Osteocyte (in vitro differentiated cells): ENCODE data around the gene MAN1A2. TPM values are rescaled to one million over a fixed set of nuclear protein-coding genes. Genes with fewer than 3 reads are reported as not detected.
"Not testable (repeated sequence)": the region's sequence is repeated elsewhere in the genome, so short reads cannot be mapped to it uniquely, and the experiment has no call there.

Experiments
- DNase-seq: peaks from one replicate; pipeline ENCODE4 v3.0.0; 2021; ENCODE audit warnings: mixed read lengths; ENCODE audit not compliant: unreplicated experiment; ENCODE audit errors: extremely low spot score
- H3K27ac Mint-ChIP-seq: one replicate; pipeline ENCODE4 v1.8.0; 2021; ENCODE audit warnings: mild to moderate bottlenecking, mixed read lengths; ENCODE audit not compliant: unreplicated experiment
- H3K27me3 Mint-ChIP-seq: one replicate; pipeline ENCODE4 v1.8.0; 2021; ENCODE audit warnings: mixed read lengths; ENCODE audit not compliant: unreplicated experiment
- H3K36me3 Mint-ChIP-seq: one replicate; pipeline ENCODE4 v1.8.0; 2021; ENCODE audit warnings: mixed read lengths; ENCODE audit not compliant: unreplicated experiment
- H3K4me1 Mint-ChIP-seq: one replicate; pipeline ENCODE4 v1.8.0; 2021; ENCODE audit warnings: mixed read lengths; ENCODE audit not compliant: unreplicated experiment
- H3K4me3 Mint-ChIP-seq: one replicate; pipeline ENCODE4 v1.8.0; 2021; ENCODE audit warnings: mild to moderate bottlenecking, moderate library complexity, mixed read lengths; ENCODE audit not compliant: unreplicated experiment
- H3K9me3 Mint-ChIP-seq: one replicate; pipeline ENCODE4 v1.8.0; 2021; ENCODE audit warnings: mixed read lengths; ENCODE audit not compliant: unreplicated experiment
- CTCF ChIP-seq: fragments of 200-600 bp; sonication (generic); IDR thresholded peaks from 2 replicates; pipeline ENCODE4 v1.5.0; 2021; ENCODE audit warnings: antibody characterized with exemption, mild to moderate bottlenecking, moderate library complexity
- total RNA-seq: library from RNA; stranded (reverse); gene quantifications from 2 replicates; pipeline ENCODE4 v1.2.1, GENCODE V29; 2021

MAN1A2 gene
- total RNA-seq, 1 donor from 2014 or later: 53.7 TPM

GRCh38 chr1:117556976-117557375, 189.7 kb downstream of the MAN1A2 start:
- Mint-ChIP-seq H3K4me1 (no peaks in the 10 kb centered on the region), H3K27me3 (peaks cover 31% of the 10 kb centered on the region), H3K9me3 (peaks cover 5% of the 10 kb centered on the region), H3K4me3 (no peak overlapping the region), H3K36me3 (no peaks in the 10 kb centered on the region), H3K27ac (no peak overlapping the region)
- no peak for TF ChIP-seq CTCF
- DNase-seq: no peak

GRCh38 chr1:117558451-117558850, 191.2 kb downstream of the MAN1A2 start:
- not testable (repeated sequence) for H3K4me1 Mint-ChIP-seq, H3K27ac Mint-ChIP-seq, H3K4me3 Mint-ChIP-seq, H3K9me3 Mint-ChIP-seq, H3K36me3 Mint-ChIP-seq
- H3K27me3 Mint-ChIP-seq: peaks cover 31% of the 10 kb centered on the region
- peak; percentile 57 for DNase-seq

GRCh38 chr1:117559139-117559538, 191.9 kb downstream of the MAN1A2 start:
- H3K9me3 Mint-ChIP-seq: peaks cover 5% of the 10 kb centered on the region
- H3K36me3 Mint-ChIP-seq: no peaks in the 10 kb centered on the region
- H3K27me3 Mint-ChIP-seq: peaks cover 31% of the 10 kb centered on the region
- no peak overlapping the region for H3K27ac Mint-ChIP-seq
- DNase-seq: no peak
- no peak for TF ChIP-seq CTCF
- no peaks in the 10 kb centered on the region for H3K4me1 Mint-ChIP-seq
- H3K4me3 Mint-ChIP-seq: no peak overlapping the region

GRCh38 chr1:117559985-117560384, 192.7 kb downstream of the MAN1A2 start:
- Mint-ChIP-seq H3K36me3 (no peaks in the 10 kb centered on the region), H3K4me3 (no peak overlapping the region), H3K27ac (no peak overlapping the region), H3K4me1 (no peaks in the 10 kb centered on the region), H3K9me3 (peaks cover 5% of the 10 kb centered on the region), H3K27me3 (peaks cover 34% of the 10 kb centered on the region)
- TF ChIP-seq CTCF: no peak
- no peak for DNase-seq

- Mint-ChIP-seq H3K27ac (no peak overlapping the region), H3K4me1 (no peaks in the 10 kb centered on the region), H3K9me3 (peaks cover 5% of the 10 kb centered on the region), H3K4me3 (no peak overlapping the region), H3K36me3 (no peaks in the 10 kb centered on the region), H3K27me3 (peaks cover 26% of the 10 kb centered on the region)
- TF ChIP-seq CTCF: no peak
- peak; percentile 53 for DNase-seq
These were observed 193.8 kb downstream of the MAN1A2 start for GRCh38 chr1:117561071-117561470.

GRCh38 chr1:117561551-117561950, 194.3 kb downstream of the MAN1A2 start:
- H3K27me3 Mint-ChIP-seq: peaks cover 23% of the 10 kb centered on the region
- no peak overlapping the region for H3K4me3 Mint-ChIP-seq
- H3K4me1 Mint-ChIP-seq: no peaks in the 10 kb centered on the region
- H3K27ac Mint-ChIP-seq: no peak overlapping the region
- TF ChIP-seq CTCF: no peak
- no peaks in the 10 kb centered on the region for H3K36me3 Mint-ChIP-seq
- peak; percentile 68 for DNase-seq
- peaks cover 5% of the 10 kb centered on the region for H3K9me3 Mint-ChIP-seq
